UCSD-AML1 (cell line): ENCODE results near the gene PRRT2.

Source experiments
- DNase-seq: peaks from one replicate; lab custom pipeline; 2025; ENCODE audit not compliant: unreplicated experiment; lab: John Stamatoyannopoulos, UW

The PRRT2 gene

DNA sequence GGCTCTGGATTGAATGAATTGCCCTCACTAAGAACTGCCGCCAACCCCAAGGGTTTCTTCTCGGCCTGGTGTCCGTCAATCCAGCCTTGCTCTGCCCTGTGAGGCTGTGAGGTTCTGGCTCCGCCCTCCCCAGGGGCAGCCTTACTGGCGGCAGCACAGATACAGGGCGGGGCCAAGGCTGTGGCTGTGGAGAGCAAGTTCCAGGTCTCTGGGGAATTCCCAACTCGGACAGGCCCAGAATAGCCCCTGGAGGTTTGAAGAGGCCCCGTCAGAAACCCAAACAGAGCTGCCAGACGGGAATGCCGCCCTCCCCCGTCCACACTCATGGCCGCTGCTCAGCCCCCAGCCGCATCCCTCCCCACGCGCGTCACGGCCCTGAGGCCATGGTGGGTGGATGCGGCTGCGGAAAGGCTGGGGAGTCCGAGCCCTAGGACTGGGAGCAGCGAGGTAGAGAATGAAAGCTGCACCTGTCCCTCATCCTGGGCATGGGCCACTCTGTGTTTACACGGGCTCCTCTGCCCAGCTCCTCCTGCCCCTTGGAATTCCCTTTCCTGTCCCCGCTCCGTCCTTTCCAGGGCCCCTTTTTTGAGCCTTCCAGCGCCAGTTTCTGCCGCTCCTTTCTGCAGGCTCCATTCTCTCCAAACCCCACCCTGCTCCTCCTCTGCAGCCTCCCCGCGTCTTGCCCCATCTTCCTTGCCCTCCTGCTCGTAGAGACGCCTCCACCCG, 660 bp upstream of the PRRT2 start:
- peak; percentile 86 for DNase-seq

DNA sequence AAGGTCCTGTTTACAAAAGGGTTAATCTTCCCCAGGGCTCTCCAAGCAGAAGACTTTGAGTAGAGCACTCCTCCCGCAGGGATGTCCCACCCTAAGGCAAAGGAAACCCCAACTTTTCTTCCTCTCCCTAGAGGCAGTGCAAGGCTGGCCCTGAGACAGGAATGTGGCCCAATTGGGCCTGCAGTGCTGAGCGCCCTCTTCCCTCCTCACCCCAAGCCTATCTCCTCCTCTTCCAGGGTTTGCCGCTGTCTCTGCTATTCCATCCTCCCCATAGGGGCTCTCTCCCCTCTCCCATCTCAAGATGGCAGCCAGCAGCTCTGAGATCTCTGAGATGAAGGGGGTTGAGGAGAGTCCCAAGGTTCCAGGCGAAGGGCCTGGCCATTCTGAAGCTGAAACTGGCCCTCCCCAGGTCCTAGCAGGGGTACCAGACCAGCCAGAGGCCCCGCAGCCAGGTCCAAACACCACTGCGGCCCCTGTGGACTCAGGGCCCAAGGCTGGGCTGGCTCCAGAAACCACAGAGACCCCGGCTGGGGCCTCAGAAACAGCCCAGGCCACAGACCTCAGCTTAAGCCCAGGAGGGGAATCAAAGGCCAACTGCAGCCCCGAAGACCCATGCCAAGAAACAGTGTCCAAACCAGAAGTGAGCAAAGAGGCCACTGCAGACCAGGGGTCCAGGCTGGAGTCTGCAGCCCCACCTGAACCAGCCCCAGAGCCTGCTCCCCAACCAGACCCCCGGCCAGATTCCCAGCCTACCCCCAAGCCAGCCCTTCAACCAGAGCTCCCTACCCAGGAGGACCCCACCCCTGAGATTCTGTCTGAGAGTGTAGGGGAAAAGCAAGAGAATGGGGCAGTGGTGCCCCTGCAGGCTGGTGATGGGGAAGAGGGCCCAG, 1.0 kb downstream of the PRRT2 start:
- DNase-seq, result no peak

DNA sequence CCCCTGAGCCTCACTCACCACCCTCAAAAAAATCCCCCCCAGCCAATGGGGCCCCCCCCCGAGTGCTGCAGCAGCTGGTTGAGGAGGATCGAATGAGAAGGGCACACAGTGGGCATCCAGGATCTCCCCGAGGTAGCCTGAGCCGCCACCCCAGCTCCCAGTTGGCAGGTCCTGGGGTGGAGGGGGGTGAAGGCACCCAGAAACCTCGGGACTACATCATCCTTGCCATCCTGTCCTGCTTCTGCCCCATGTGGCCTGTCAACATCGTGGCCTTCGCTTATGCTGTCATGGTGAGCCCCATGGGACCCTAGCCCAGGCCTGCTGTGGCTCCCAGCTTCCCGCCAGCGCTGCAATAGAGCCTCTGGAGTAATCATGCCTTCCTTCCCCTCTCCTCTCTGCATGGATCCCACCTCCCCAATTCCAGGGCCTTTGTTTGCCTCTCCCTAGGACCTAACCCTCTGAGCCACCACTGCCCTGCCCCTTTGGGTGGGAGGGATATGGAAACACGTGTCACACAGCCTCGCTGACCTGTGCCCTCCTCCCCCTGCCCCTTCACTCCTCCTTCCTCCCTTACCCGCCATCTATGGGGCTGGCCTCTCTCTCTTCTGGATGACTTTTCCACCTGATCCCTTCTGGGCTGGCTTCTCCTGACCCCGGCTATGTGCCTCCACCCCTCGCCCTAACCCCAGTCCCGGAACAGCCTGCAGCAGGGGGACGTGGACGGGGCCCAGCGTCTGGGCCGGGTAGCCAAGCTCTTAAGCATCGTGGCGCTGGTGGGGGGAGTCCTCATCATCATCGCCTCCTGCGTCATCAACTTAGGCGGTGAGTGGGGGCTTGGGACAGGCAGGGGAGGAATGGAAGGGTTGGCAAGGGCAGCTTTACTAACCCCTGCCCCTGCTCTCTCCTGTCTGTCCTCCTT, 1.9 kb downstream of the PRRT2 start:
- no peak for DNase-seq

DNA sequence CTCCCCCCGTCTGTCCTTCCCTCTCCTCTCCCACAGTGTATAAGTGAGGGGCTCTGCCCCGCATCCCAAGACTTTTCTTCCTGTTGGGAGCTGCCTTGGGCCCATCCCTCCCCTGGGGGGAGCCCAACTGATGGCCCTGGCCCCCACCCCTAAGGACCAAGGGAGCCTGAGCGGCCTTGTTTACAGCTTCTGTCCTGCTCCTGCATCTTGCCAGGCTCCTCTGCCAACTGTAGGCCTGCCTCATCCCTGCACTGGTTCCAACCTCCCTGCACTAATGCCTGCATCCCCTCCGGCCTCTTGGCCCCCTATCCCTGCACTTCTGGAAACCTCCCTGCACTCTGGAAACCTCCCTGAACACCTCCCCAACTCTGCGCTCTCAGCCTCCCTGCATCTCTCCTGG, 2.6 kb downstream of the PRRT2 start:
- DNase-seq, result no peak

DNA sequence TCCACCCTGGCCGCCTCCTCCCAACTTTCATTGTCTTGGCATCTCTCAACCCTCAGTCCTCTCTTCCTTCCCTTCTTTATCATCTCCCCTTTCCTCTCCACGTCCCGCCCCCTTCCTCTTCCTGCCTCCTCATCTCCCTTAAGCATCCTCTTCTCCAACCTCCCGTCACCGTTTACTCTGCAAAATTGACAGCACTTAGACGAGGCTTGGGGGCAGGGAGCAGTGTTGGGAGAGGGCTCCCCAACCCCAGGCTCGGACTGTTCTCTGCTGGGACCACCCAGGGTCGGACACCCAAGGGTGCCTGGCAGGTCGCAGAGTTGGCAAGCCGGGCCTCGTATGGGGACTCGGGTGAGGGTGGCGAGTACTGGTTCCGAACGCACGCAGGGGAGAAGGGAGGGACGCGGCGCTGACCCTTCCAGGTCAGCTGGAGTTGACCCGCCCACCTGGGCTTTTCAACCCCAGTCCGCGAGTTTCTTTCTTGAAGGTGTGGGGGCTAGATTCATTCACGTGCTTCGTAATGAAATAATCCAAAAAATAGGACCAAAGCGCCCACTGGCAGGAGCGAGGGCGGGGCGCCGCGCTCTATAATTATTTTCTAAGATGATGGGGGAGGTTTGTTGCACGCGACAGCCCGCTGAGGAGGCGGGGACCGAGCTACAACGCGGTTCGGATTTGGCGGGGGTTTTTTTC, 3.2 kb downstream of the PRRT2 start:
- DNase-seq, result peak; percentile 48

DNA sequence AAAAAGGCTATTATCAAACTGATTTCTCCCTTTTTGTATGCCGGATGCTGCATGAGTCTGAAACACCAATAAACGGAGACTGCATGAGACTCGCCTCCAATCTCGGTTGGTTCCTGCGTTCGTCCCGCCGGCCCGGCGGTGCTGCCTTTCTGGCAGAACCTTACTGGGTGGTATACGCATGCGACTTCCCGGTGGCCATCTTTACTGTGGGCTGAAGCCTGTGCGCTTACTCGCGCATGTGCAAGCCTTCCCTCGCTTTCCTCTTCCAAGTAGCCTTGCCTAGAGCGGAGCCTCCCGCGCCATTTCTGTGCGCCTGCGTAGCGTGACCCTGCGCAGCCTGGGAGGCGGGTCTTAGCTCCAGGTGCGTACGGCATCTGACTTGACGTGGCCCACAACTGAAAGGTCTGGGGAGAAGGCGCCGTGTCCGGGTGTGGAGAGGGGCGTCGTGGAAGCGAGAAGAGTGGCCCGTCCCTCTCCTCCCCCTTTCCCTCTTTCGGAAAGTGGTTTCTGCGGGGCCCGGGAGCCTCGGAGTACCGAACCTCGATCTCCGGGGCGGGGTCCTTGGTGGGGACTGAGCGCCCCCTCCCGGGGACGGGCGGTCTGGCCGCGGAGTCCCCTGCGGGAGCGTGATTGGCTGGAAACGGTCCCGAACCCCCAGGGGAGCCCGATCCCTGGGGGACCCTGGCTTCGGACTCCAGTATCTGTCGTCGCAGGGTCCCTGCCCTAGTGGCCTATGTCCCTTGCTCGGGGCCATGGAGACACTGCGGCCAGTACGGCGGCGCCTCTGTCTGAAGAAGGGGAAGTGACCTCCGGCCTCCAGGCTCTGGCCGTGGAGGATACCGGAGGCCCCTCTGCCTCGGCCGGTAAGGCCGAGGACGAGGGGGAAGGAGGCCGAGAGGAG, 4.0 kb downstream of the PRRT2 start, which contains the start of gene PAGR1:
Gene PAGR1, plus strand, starts transcription at position 360 of the 901 bp plus-strand sequence. Its CDS starts 374 bp downstream, at position 734.
- peak; percentile 98 for DNase-seq

DNA sequence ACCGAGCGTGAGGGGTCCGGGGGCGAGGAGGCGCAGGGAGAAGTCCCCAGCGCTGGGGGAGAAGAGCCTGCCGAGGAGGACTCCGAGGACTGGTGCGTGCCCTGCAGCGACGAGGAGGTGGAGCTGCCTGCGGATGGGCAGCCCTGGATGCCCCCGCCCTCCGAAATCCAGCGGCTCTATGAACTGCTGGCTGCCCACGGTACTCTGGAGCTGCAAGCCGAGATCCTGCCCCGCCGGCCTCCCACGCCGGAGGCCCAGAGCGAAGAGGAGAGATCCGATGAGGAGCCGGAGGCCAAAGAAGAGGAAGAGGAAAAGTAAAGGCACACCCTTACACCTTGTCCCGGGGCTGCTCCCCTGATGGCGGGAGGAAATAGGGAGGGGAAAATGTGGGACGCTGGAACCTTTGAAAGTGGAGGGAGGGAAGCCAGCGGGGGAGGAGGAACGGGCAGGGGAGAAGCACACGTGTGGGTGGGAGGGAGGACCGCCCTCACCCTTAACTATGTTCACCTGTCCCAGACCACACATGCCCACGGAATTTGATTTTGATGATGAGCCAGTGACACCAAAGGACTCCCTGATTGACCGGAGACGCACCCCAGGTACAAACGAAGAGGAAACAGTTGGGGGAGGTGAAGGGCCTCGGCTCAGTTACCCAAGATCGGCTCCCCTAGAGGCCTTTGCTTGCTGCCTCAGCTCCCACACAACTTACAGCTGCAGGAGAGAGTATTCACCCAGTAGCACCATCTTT, 4.9 kb downstream of the PRRT2 start:
- DNase-seq, result peak; percentile 79

DNA sequence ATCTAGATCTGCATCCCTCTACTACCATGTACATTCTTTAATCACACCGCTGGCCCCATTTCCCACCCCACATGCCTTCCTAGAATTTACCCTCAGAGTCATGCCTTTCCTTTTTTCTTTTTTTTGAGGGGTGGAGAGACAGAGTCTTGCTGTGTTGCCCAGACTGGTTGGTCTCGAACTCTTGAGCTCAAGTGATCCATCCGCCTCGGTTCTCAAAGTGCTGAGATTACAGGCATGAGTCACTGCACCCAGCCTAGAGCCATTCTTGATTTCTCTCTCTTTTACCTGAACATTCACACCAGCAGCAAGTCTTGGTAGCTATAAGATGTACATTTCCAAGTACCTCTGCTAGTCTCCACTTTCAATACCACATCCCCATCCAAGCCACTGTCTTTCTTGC, 6.1 kb downstream of the PRRT2 start:
- DNase-seq, result no peak

DNA sequence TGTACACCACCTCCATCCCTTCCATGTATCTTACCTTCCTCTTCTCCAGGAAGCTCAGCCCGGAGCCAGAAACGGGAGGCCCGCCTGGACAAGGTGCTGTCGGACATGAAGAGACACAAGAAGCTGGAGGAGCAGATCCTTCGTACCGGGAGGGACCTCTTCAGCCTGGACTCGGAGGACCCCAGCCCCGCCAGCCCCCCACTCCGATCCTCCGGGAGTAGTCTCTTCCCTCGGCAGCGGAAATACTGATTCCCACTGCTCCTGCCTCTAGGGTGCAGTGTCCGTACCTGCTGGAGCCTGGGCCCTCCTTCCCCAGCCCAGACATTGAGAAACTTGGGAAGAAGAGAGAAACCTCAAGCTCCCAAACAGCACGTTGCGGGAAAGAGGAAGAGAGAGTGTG, 7.5 kb downstream of the PRRT2 start:
- DNase-seq, result no peak

DNA sequence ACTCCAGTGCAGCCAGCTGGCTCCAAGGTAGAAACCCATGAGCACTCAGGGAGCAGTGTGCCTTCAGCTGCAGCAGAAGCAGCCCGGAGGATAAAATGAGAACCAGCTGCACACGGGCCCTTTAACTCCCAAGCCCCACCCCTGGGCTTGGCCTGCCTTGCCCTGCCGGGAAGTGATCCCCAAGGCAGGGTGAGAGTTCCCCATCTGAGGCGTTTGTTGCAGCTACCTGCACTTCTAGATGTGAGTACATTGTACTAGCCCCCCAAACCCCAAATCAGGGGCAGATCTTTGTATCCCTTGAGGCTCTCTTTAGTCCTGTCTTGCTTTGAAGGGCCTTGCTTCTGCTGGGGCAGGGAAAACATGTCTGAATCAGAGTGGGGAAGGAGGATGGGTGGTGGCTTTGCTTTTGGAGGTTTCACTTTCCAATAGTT, 8.3 kb downstream of the PRRT2 start, which contains the start of gene MVP:
Gene MVP, plus strand, starts transcription at position 192 of the 431 bp plus-strand sequence. CDS start 10,088 bp downstream, outside the sequence.
- DNase-seq, result peak; percentile 67

DNA sequence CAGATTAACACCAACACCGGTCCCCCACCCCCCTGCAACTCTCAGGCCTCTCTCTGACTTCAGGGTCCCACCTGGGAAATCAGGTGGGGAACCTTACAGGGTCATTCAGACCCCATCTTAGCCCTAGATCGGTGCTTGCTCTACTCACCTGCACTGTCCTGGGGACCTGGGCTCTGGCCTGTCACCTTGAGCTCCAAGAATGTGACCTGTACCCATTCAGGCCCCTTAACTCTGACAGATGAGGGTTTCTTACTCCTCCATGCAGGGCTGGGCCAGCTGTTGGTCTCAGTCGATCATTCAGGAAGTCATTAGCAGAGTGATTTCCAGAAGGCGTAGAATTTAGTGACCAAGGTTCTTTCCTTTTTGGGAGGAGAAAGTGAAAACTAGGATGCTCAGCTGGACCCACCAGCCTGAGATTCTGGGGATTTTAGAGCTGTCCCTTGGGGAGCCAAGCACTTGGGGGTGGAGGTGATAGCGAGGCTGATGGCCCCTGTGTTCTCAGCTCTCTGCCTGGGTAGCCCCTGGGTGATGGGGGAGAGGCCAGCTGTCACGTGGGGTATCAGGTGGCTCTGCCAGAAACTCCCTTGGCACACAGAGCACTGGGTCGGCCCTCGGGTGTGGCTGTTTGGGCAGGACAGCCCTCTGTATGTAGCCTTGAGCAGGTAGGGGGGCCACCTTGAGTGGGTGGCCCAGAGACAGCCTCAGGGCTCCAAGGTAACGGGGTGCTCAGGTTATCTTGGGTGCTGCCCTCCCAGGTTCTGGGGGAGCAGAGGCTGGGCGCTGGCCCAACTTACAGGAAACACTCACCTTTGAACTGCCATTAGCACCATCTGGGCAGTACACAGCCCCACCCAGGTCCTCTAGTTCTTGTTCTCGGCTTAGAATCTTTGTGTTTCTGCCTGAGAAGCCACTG, 9.0 kb downstream of the PRRT2 start:
- no peak for DNase-seq

DNA sequence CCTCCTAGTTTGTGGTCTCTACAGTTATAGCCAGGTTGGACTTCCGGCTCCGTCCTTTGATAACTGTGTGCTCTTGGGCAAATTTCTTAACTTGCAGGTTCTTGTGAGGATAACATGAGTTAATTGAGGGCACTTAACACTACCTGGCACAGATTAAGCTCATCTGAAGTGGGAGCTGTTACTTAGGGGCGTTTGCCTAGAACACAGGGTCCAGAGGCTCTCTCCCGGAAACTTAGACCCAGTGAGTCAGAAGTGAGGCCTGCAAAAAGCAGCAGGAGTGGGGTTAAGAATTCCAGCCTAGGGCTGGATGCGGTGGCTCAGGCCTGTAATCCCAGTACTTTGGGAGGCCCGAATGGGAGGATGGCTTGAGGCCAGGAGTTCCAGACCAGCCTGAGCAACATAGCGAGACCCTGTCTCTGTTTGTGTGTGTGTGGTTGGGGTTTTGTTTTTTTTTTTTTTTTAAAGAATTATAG, 9.7 kb downstream of the PRRT2 start:
- no peak for DNase-seq

DNA sequence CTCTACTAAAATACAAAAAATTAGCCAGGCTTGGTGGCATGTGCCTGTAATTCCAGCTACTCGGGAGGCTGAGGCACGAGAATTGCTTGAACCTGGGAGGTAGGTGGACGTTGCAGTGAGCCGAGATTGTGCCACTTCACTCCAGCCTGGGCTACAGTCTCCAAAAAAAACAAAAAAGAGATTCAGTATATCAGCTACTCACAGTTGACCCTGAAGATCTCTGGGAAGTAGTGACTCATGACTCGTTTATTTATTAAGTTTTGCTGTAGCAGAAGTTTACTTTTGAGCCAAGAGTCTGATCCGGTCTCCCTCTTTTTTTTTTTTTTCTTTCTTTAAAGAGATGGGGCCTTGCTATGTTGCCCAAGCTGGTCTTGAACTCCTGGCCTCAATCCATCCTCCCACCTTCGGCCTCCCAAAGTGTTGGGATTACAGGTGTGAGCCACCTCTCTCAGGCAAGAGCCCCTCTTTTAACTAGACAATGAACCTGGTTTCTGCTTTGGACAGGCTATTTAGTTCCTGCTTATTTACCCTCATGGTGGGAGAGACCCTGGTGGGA, 12.7 kb downstream of the PRRT2 start:
- no peak for DNase-seq

DNA sequence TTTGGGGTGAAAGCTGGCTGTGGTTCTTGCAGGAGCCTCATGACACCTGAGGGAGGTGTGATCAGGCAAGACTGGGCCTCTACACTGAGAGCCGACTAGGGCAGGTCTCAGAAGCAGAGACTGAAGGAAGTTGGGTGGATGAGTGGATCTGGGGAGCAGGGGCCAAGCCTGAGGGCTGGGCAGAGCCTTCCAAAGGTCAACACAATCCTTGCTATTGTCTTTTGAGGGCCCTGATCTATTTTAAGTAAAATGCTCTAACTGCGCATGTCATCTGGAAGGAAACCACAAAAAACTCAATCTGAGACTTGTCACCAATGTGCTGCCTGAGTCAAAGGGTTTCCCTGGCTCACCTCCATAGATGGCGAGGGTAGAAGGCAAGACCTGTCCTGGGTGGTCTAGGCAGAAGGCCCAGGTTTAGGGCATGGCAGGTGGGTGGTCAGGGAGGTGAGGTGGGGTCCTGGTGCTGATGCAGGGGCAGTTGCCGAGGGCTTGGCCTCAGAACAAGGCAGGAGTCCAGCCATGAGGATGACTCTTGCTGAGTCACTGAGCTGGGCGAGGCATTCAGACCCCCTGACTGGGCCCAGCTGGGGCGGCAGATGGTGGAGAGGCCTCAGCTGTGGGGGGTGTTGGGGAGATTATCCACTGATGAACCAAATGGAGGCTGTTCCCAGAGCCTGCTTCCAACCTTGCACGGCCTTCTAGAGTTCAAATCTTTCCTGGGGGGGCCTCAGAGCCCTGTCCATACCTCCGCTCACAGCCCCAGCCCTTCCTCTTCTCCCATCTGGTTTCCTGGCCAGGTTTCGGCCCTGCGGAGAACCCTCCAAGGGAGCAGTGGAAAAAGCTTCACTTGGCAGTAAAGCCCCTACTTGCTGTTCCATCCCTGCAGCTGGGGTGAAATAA, 13.4 kb downstream of the PRRT2 start:
- no peak for DNase-seq

DNA sequence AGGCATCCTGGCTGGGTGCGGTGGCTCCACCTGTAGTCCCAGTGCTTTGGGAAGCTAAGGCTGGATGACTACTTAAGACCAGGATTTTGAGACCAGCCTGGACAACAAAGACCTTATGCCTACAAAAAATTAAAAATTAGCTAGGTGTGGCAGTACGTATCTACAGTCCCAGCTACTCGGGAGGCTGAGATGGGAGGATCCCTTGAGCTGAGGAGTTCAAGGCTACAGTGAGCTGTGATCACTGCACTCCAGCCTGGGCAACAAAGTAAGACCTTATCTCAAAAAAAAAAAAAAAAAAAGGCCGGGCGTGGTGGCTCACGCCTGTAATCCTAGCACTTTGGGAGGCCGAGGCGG, 14.3 kb downstream of the PRRT2 start:
- no peak for DNase-seq

DNA sequence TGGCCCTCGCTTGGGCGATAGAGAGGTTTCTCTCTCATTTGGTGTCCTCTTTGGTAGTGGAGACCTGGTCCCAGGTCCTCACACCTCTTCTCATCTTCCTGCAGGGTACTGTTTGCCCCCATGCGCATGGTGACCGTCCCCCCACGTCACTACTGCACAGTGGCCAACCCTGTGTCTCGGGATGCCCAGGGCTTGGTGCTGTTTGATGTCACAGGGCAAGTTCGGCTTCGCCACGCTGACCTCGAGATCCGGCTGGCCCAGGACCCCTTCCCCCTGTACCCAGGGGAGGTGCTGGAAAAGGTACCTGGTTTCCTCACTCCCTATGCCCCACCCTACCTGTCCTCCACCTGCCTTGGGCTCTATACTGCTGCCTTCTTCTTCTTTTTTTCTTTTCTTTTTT, 18.8 kb downstream of the PRRT2 start:
- no peak for DNase-seq
